GM23338 (cell line): ENCODE results near the gene TSHZ3. TPM values are rescaled to one million over a fixed set of nuclear protein-coding genes. Genes with fewer than 3 reads are reported as not detected.

Source experiments
- ATAC-seq: fragments of 200-7000 bp; cut with Tn5 transposase; 3 replicates; pipeline ENCODE4 v1.9.1; 2020
- DNase-seq: peaks from one replicate; pipeline ENCODE4 v3.0.0-alpha.2; 2015; ENCODE audit warnings: low spot score
- H2AFZ ChIP-seq: fragments of 200-600 bp; sonication (generic); 2 replicates; pipeline ENCODE4 v1.8.0; 2016; ENCODE audit warnings: antibody characterized with exemption, mild to moderate bottlenecking, moderate library complexity
- H3F3A ChIP-seq: fragments of 200-600 bp; sonication (generic); replicated peaks from 2 replicates; pipeline ENCODE4 v1.8.0; 2017; ENCODE audit warnings: antibody characterized with exemption, mixed run types, low read depth
- H3K27ac ChIP-seq: fragments of 200-600 bp; sonication (generic); 2 replicates; pipeline ENCODE4 v1.6.1; 2016; ENCODE audit warnings: low read depth
- H3K27me3 ChIP-seq: fragments of 200-600 bp; sonication (generic); 2 replicates; pipeline ENCODE4 v1.8.0; 2016; ENCODE audit warnings: mild to moderate bottlenecking, mixed run types, moderate library complexity; ENCODE audit not compliant: insufficient read depth
- H3K36me3 ChIP-seq: fragments of 200-600 bp; sonication (generic); 2 replicates; pipeline ENCODE4 v1.8.0; 2016; ENCODE audit warnings: mild to moderate bottlenecking; ENCODE audit not compliant: insufficient read depth
- H3K4me1 ChIP-seq: fragments of 200-600 bp; sonication (generic); 2 replicates; pipeline ENCODE4 v1.8.0; 2016; ENCODE audit warnings: mild to moderate bottlenecking, moderate library complexity; ENCODE audit not compliant: insufficient read depth
- H3K4me2 ChIP-seq: fragments of 200-600 bp; sonication (generic); 2 replicates; pipeline ENCODE4 v1.7.1; 2017; ENCODE audit warnings: mixed run types
- H3K4me3 ChIP-seq: fragments of 200-600 bp; sonication (generic); 2 replicates; pipeline ENCODE4 v1.6.1; 2016; ENCODE audit warnings: mixed run types
- H3K79me2 ChIP-seq: fragments of 200-600 bp; sonication (generic); replicated peaks from 2 replicates; pipeline ENCODE4 v1.8.0; 2017; ENCODE audit warnings: mild to moderate bottlenecking; ENCODE audit not compliant: insufficient read depth
- H3K9me2 ChIP-seq: fragments of 200-600 bp; sonication (generic); 2 replicates; pipeline ENCODE4 v1.8.0; 2017; ENCODE audit not compliant: insufficient read depth
- H4K20me1 ChIP-seq: fragments of 200-600 bp; sonication (generic); replicated peaks from 2 replicates; pipeline ENCODE4 v1.8.0; 2017; ENCODE audit warnings: mild to moderate bottlenecking; ENCODE audit not compliant: insufficient read depth
- H3K27ac Mint-ChIP-seq: 2 replicates; pipeline ENCODE4 v1.8.0; 2020; ENCODE audit warnings: inconsistent platforms, mild to moderate bottlenecking, moderate library complexity, mixed read lengths
- H3K27me3 Mint-ChIP-seq: 3 replicates; pipeline ENCODE4 v1.8.0; 2022; ENCODE audit warnings: low read depth, mild to moderate bottlenecking, moderate library complexity, mixed read lengths, inconsistent platforms; ENCODE audit not compliant: insufficient read depth, poor library complexity
- H3K36me3 Mint-ChIP-seq: 3 replicates; pipeline ENCODE4 v1.8.0; 2021; ENCODE audit warnings: low read depth, mild to moderate bottlenecking, inconsistent platforms, moderate library complexity, mixed read lengths
- H3K4me1 Mint-ChIP-seq: 3 replicates; pipeline ENCODE4 v1.8.0; 2020; ENCODE audit warnings: mild to moderate bottlenecking, inconsistent platforms, mixed read lengths
- H3K4me3 Mint-ChIP-seq: 3 replicates; pipeline ENCODE4 v1.8.0; 2021; ENCODE audit warnings: moderate library complexity, mild to moderate bottlenecking, inconsistent platforms, mixed read lengths
- H3K9me3 Mint-ChIP-seq: 3 replicates; pipeline ENCODE4 v1.8.0; 2020; ENCODE audit warnings: moderate library complexity, mild to moderate bottlenecking, inconsistent platforms, mixed read lengths
- CREB1 ChIP-seq: fragments of 250-450 bp; sonication (Bioruptor Pico); IDR thresholded peaks from 2 replicates; pipeline ENCODE4 v1.5.0; 2020; ENCODE audit warnings: low read depth, mild to moderate bottlenecking, moderate library complexity
- CTCF ChIP-seq, 2 experiments: fragments of 200-600 bp in 1 of 2; sonication (generic) in 1 of 2; conservative IDR thresholded peaks; 2 replicates each; pipeline versions ENCODE4 v1.5.1 to v1.6.1; 2016 to 2017; ENCODE audit warnings: antibody characterized with exemption in 2 of 2, low read depth in 2 of 2, mild to moderate bottlenecking in 2 of 2, moderate library complexity in 1 of 2
- ETS1 ChIP-seq: IDR thresholded peaks from 2 replicates; pipeline ENCODE4 v1.6.1; 2016; ENCODE audit warnings: antibody characterized with exemption
- EZH2 ChIP-seq: fragments of 200-600 bp; sonication (generic); IDR thresholded peaks from one replicate; pipeline ENCODE4 v1.8.0; 2017; ENCODE audit warnings: antibody characterized with exemption, mild to moderate bottlenecking, low read depth; ENCODE audit not compliant: unreplicated experiment
- EZH2phosphoT487 ChIP-seq: fragments of 200-600 bp; sonication (generic); IDR thresholded peaks from one replicate; pipeline ENCODE4 v1.8.1; 2018; ENCODE audit warnings: antibody characterized with exemption; ENCODE audit not compliant: unreplicated experiment
- JUNB ChIP-seq: IDR thresholded peaks from one replicate; pipeline ENCODE4 v1.6.1; 2016; ENCODE audit warnings: antibody characterized with exemption; ENCODE audit not compliant: unreplicated experiment
- NANOG ChIP-seq: IDR thresholded peaks from 2 replicates; pipeline ENCODE4 v1.6.1; 2016; ENCODE audit warnings: antibody characterized with exemption, borderline replicate concordance
- POLR2AphosphoS5 ChIP-seq: IDR thresholded peaks from 2 replicates; pipeline ENCODE4 v1.6.1; 2016; ENCODE audit warnings: antibody characterized with exemption, low read depth
- REST ChIP-seq: IDR thresholded peaks from one replicate; pipeline ENCODE4 v1.6.1; 2018; ENCODE audit warnings: antibody characterized with exemption; ENCODE audit not compliant: unreplicated experiment
- STAT1 ChIP-seq: IDR thresholded peaks from one replicate; pipeline ENCODE4 v1.6.1; 2016; ENCODE audit warnings: antibody characterized with exemption; ENCODE audit not compliant: unreplicated experiment
- ZNF114 ChIP-seq: fragments of 250-450 bp; sonication (Bioruptor Pico); IDR thresholded peaks from 2 replicates; pipeline ENCODE4 v1.5.0; 2020; ENCODE audit warnings: mild to moderate bottlenecking, moderate library complexity
- ZNF331 ChIP-seq: fragments of 250-450 bp; sonication (Bioruptor Pico); IDR thresholded peaks from 2 replicates; pipeline ENCODE4 v1.5.0; 2020; ENCODE audit warnings: low read depth, mild to moderate bottlenecking, moderate library complexity
- ZNF462 ChIP-seq: fragments of 250-450 bp; sonication (Bioruptor Pico); IDR thresholded peaks from 2 replicates; pipeline ENCODE4 v1.5.0; 2020; ENCODE audit warnings: mild to moderate bottlenecking, moderate library complexity
- polyA plus RNA-seq: library from polyadenylated mRNA; unstranded; fragments of >200 nt; fragmentation: Nextera tagmentation; extraction: Ambion mirVana; gene quantifications from 2 replicates; pipeline ENCODE4 v1.2.1, GENCODE V29; 2016
- total RNA-seq: library from RNA; depleted of rRNA; stranded (reverse); fragments of >200 nt; shearing (Covaris generic); gene quantifications from 2 replicates; pipeline ENCODE4 v1.2.3, GENCODE V29; 2014

The TSHZ3 gene
- total and polyA plus RNA-seq, 2 experiments from 2014 or later = 3.8 to 8.9 TPM

- Histone ChIP-seq H3K79me2 (peaks cover 79% of the 10 kb centered on the region), H3K4me1 (peaks cover 37% of the 10 kb centered on the region), H2AFZ (no peak overlapping the region), H3F3A (no peaks in the 10 kb centered on the region), H3K27me3 (no peaks in the 10 kb centered on the region), H3K9me2 (no peaks in the 10 kb centered on the region), H3K27ac (no peak overlapping the region), H3K4me3 (no peak overlapping the region), H4K20me1 (0 out of 2 replicates have a peak, but pooled peaks cover 4% of the 10 kb centered on the region), H3K4me2 (no peak overlapping the region), H3K36me3 (no peaks in the 10 kb centered on the region)
- ATAC-seq (peak; percentile 10; the same call in 2 of the 3 replicates), DNase-seq (peak; percentile 38)
- Mint-ChIP-seq H3K4me1 (peaks cover 74% of the 10 kb centered on the region), H3K27me3 (peaks cover 11% of the 10 kb centered on the region), H3K4me3 (no peak overlapping the region), H3K27ac (no peak overlapping the region; the same call in 1 of the 2 replicates), H3K36me3 (no peaks in the 10 kb centered on the region; the same call in 2 of the 3 replicates), H3K9me3 (no peaks in the 10 kb centered on the region; the same call in 2 of the 3 replicates)
- no peak for TF ChIP-seq REST
- TF ChIP-seq ETS1 = no peak
- TF ChIP-seq ZNF331 = no peak
- TF ChIP-seq CREB1 = no peak
- no peak for TF ChIP-seq ZNF462 (CRISPR knock-in tag)
- TF ChIP-seq NANOG = no peak
- no peak for TF ChIP-seq EZH2phosphoT487
- no peak for TF ChIP-seq ZNF114 (CRISPR knock-in tag)
- no peak for TF ChIP-seq EZH2
- no peak for TF ChIP-seq JUNB
- TF ChIP-seq STAT1 = no peak
- no peak for TF ChIP-seq POLR2AphosphoS5
- no peak for TF ChIP-seq CTCF (conservative IDR thresholded peaks at IDR 0.05; ENCODE audit: low read depth in 2 of 2)
Observed at GRCh38 chr19:31340042-31341025, 8.9 kb downstream of the TSHZ3 start.
